Adrenal gland (tissue), 5 donors: Measurements from ENCODE around the gene SEMA6D.

ENCODE experiments used
- POLR2A ChIP-seq, 2 donors: fragments of 450-650 bp; IDR thresholded peaks; one replicate each; pipeline ENCODE4 v1.6.1; 2017; ENCODE audit warnings: antibody characterized with exemption in 2 of 2, mild to moderate bottlenecking in 2 of 2, moderate library complexity in 1 of 2
- TF ChIP-seq, protein P1 (sequence below), 6 experiments: fragments of 450-650 bp in 4 of 6; fragments of 200-600 bp in 2 of 6; sonication (generic) in 1 of 6; IDR thresholded peaks; 1 replicate in 5 of 6; 2 replicates in 1 of 6; pipeline versions ENCODE4 v1.5.1 to v1.8.0; 2016 to 2021; ENCODE audit warnings: antibody characterized with exemption in 6 of 6, mild to moderate bottlenecking in 2 of 6, moderate library complexity in 1 of 6
- donor health status: DM: no; HTN: no; CAD: no.

DNA sequence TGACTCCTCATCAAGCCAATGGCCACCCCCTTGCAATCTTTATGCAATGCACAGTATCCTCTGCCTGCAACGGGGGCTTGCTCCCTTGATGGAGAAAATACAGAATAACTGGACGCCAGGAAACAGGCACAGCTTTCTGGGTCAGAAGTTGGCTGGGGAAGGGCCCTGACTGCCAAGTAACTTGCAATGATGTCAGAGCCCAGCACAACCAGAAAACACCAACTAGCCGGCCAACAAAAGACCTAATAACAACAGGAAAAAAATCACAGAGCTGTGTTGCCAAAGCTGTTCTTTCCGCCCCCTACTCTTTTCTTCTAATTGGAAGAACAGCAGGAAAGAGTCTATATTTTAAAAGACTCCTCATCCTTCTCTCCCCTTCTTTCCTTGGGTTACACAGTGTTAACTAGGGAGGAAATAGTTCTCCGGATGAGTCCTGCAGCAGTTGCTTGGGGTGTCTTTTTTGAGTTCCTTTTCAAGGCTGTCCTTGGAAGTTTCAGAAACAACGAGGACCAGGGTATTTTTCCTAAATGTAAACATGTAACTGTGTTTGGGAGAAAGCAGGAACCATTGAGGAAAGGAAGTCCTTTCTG lies 1.4 kb upstream of the SEMA6D start:
- TF ChIP-seq, protein P1, sequence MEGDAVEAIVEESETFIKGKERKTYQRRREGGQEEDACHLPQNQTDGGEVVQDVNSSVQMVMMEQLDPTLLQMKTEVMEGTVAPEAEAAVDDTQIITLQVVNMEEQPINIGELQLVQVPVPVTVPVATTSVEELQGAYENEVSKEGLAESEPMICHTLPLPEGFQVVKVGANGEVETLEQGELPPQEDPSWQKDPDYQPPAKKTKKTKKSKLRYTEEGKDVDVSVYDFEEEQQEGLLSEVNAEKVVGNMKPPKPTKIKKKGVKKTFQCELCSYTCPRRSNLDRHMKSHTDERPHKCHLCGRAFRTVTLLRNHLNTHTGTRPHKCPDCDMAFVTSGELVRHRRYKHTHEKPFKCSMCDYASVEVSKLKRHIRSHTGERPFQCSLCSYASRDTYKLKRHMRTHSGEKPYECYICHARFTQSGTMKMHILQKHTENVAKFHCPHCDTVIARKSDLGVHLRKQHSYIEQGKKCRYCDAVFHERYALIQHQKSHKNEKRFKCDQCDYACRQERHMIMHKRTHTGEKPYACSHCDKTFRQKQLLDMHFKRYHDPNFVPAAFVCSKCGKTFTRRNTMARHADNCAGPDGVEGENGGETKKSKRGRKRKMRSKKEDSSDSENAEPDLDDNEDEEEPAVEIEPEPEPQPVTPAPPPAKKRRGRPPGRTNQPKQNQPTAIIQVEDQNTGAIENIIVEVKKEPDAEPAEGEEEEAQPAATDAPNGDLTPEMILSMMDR (IDR thresholded peaks at IDR 0.05): no peak
- TF ChIP-seq POLR2A (IDR thresholded peaks at IDR 0.05): no peak
